ENCODE results near the gene SPN.
"Not testable (repeated sequence)": the region's sequence is repeated elsewhere in the genome, so short reads cannot be mapped to it uniquely, and the experiment has no call there.

The SPN gene

DNA sequence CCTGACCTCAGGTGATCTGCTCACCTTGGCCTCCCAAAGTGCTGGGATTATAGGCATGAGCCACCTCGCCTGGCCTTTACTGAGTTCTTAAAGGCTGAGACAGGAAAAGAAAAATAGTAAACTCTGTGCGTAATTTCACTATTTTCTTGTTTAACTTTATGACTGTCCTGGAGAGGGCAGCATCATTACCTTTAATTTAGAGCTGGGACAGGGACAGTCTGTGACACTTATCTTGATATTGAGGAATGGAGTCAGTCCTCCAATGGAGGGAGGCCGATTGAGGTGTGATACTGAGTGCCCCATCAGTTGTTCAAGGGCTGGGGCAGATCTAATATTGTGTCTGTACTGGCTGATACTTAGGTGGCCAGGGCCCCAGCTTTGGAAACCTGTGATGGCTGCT is 21.5 kb upstream of the SPN start:
- peaks cover 31% of the 10 kb centered on the region for H3K4me1 Mint-ChIP-seq
- H3K9me3 Mint-ChIP-seq, result no peaks in the 10 kb centered on the region
- H3K4me3 Mint-ChIP-seq, result no peak overlapping the region
- no peaks in the 10 kb centered on the region for H3K27me3 Mint-ChIP-seq
- peaks cover 3% of the 10 kb centered on the region for H3K36me3 Mint-ChIP-seq
- H3K27ac Mint-ChIP-seq, result no peak overlapping the region

DNA sequence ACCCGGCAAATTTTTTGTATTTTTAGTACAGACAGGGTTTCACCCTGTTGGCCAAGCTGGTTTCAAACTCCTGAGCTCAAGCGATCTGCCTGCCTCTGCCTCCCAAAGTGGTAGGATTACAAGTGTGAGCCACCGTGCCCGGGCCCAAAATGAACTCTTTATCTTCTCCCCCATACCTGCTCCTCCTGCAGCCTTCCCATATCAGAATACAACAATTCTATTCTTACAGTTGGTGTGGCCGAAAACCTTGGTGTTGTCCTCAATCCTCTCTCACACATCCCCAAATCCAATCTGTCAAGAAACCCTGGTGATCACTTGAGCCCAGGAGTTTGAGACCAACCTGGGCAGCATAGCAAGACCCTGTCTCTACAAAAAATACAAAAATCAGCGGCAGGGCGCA is 19.5 kb upstream of the SPN start:
- no peak overlapping the region for H3K4me3 Mint-ChIP-seq
- no peaks in the 10 kb centered on the region for H3K9me3 Mint-ChIP-seq
- H3K4me1 Mint-ChIP-seq, result peaks cover 31% of the 10 kb centered on the region
- H3K27me3 Mint-ChIP-seq, result no peaks in the 10 kb centered on the region
- H3K27ac Mint-ChIP-seq, result no peak overlapping the region
- peaks cover 3% of the 10 kb centered on the region for H3K36me3 Mint-ChIP-seq

DNA sequence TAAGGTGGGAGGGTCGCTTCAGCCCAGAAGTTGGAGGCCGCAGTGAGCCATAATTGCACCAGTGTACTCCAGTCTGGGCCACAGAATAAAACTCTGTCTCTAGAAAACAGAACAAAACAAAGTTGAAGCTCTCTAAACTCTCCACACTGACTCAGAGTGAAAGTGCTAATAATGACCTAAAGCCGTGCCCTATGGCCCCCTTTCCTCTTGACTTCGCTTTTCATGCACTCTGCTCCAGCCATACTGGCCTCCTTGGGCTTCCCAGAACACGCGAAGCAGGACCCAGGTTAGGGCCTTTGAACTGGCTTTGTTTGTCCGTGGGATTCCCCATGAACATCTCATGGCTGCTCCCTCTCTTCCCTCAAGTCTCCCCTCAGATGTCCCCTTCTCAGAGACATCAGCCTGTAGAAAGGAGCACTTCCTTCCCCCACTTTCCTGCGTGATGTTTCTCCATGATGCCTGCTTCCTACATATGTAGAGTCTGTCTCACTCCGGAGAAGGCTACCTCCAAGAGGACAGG is 18.6 kb upstream of the SPN start:
- no peaks in the 10 kb centered on the region for H3K27me3 Mint-ChIP-seq

DNA sequence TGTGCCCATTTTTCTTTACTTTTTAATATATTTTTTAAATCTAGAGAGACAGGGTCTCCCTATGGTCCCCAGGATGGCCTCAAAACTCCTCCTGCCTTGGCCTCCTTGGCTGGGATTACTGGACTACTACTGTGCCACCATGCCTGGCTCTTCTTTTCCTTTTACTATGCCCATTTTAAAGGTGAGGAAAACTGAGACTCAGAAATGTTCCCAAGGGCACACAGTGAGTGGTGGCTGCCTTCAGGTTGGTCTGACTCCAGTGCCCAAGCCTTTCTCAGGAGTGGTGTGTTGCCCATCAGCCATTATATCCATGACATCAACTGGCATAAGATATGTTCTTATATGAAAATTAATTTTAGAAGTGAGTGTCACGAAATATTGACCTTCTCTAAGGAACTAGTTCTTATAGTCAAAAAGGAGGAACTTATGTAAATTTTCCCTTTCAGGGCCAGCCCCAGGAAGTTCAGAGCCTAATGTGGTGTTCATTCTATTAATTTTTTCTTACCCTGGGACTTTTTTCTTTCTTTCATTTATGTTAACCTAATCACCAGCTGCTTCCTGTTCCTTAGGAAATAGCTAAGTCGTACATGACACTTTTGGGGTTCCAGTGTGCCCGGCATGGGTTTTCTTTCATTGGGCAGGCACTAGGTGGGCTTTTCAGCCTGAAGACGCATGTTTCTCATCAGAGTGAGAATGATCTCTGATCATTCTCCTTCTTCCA is 17.9 kb upstream of the SPN start:
- no peak overlapping the region for H3K4me3 Mint-ChIP-seq

More for the DNA sequence above, 18.6 kb upstream of the SPN start:
- peaks cover 31% of the 10 kb centered on the region for H3K4me1 Mint-ChIP-seq
- H3K36me3 Mint-ChIP-seq, result peaks cover 3% of the 10 kb centered on the region
- H3K27ac Mint-ChIP-seq, result no peak overlapping the region
- H3K4me3 Mint-ChIP-seq, result no peak overlapping the region
- H3K9me3 Mint-ChIP-seq, result no peaks in the 10 kb centered on the region

DNA sequence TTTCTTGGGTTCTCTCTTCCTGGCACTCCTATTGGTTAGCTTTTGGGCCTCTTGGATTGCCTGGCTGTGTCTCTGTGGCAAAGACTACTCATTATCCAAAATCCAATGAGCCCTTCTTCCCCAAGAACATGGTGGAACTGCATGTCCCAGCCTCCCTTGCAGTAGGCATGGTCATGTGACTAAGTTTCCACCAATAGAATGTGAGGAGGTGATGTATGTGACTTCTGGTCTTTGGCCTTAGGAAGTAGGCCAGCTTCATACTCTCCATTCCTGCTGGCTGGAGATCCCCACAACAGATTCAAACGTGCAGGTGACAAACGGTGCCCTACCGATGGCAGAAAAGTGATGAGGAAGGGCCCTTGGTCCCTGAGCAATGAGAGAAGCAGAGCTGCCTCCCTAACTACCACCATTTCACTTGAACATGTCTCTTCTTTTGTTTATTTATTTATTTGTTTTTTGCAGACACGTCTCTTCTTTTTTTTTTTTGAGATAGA is 17.3 kb upstream of the SPN start:
- H3K27ac Mint-ChIP-seq, result no peak overlapping the region
- no peak overlapping the region for H3K4me3 Mint-ChIP-seq
- H3K27me3 Mint-ChIP-seq, result no peaks in the 10 kb centered on the region
- H3K9me3 Mint-ChIP-seq, result no peaks in the 10 kb centered on the region
- peaks cover 3% of the 10 kb centered on the region for H3K36me3 Mint-ChIP-seq
- peaks cover 31% of the 10 kb centered on the region for H3K4me1 Mint-ChIP-seq

More for the DNA sequence above, 17.9 kb upstream of the SPN start:
- Mint-ChIP-seq H3K27ac (peak overlapping the region; percentile 14), H3K27me3 (no peaks in the 10 kb centered on the region), H3K36me3 (peaks cover 3% of the 10 kb centered on the region), H3K4me1 (peaks cover 37% of the 10 kb centered on the region), H3K9me3 (no peaks in the 10 kb centered on the region)

DNA sequence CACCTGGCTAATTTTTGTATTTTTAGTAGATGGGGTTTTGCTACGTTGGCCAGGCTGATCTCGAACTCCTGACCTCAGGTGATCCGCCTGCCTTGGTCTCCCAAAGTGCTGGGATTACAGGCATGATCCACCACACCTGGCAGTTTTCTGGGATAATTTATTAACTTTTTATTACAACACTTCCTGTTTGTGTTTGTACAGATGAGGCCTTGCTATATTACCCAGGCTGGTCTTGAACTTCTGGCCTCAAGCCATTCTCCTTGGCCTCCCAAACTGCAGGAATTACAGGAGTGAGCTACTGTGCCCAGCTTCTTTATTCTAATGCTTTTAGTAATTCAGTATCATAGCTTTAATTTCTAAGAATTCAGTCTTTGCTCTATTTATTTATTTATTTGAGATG is 16.1 kb upstream of the SPN start:
- Mint-ChIP-seq H3K4me1 (peaks cover 19% of the 10 kb centered on the region), H3K27me3 (no peaks in the 10 kb centered on the region), H3K9me3 (no peaks in the 10 kb centered on the region), H3K4me3 (no peak overlapping the region), H3K36me3 (peaks cover 3% of the 10 kb centered on the region), H3K27ac (no peak overlapping the region)

DNA sequence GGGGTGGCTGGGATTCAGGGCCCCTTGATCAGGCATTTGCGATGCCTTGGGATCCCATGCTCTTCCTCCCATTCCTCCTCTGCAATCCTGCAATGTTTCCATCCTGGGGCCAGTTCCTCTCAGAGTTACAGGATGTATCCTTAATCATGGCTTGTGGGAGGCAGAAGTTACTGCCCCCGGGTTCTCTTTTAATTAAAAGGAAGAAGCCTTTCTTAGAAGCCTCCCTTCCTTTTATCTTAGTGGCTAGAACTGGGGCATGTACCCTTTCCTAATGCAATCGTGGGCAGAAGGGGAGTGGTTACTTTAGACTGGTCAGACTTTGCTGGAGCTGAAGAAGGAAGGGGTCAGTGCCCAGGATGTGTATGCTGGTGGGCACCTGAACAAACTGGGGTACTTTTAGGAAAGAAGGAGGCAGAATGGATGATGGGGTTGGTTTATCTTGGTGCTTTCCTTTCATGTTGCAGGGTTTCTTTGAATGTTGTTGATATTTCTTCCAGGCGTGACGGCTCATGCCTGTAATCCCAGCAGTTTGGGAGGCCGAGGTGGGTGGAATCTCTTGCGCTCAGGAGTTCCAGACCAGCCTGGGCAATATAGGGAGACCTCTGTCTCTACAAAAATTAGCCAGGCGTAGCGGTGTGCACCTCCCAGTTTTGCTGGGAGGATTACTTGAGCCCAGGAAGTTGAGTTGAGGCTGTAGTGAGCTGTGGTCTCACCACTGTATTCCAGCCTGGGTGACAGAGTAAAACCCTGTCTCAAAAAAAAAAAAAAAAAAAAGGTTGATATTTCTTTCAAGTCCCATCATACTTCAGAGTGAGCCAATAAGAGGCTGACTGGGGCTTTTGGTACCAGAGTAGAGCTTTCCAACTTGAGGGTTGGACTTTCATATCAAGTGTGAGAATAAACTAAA is 13.2 kb upstream of the SPN start:
- Mint-ChIP-seq H3K4me3 (no peak overlapping the region), H3K27ac (no peak overlapping the region), H3K4me1 (peaks cover 19% of the 10 kb centered on the region), H3K36me3 (peaks cover 3% of the 10 kb centered on the region), H3K27me3 (no peaks in the 10 kb centered on the region), H3K9me3 (no peaks in the 10 kb centered on the region)

DNA sequence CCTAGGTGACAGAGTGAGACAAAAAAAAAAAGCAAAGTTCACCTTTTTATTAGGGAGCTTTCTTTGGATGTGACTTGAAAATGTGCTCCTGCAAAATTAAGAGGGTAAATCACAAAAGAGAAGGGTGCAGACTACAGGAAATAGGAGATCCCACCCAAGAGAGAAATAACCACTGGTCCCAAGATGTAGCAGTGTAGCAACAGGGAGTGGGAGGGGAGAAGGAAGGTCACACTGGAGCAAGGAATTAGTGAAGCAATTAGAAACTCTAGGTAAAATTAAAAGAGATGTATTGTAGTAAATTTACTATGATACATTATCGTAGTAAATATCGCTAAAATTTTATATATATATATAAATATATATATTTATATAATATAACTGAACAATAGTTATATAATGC is 12.3 kb upstream of the SPN start:
- peaks cover 13% of the 10 kb centered on the region for H3K4me1 Mint-ChIP-seq
- no peak overlapping the region for H3K4me3 Mint-ChIP-seq
- H3K27ac Mint-ChIP-seq, result no peak overlapping the region
- no peaks in the 10 kb centered on the region for H3K27me3 Mint-ChIP-seq
- H3K9me3 Mint-ChIP-seq, result no peaks in the 10 kb centered on the region
- peaks cover under 1% of the 10 kb centered on the region for H3K36me3 Mint-ChIP-seq

DNA sequence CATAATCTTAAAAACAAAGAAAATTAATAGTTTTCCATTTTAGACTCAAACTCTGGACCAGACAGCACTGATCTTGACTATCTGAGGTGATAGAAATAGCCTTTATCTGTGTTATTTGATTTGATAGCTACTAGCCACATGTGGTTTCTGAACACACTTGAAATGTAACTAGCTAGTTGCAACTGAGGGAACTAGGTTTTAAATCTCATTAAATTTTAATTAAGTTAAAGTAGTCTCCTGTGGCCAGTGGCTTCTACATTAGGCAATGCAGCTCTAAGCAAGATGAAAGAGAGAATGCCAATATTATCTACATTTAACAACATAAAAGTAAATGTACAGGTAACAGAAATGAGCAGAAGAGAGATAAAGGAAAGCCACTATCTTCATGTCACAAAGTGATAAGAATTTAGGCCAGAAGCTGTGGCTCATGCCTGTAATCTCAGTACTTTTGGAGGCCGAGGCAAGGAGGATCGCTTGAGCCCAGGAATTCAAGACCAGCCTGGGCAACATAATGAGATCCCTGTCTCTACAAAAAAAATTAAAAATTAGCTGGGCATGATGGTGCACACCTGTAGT is 11.2 kb upstream of the SPN start:
- H3K36me3 Mint-ChIP-seq, result no peaks in the 10 kb centered on the region

DNA sequence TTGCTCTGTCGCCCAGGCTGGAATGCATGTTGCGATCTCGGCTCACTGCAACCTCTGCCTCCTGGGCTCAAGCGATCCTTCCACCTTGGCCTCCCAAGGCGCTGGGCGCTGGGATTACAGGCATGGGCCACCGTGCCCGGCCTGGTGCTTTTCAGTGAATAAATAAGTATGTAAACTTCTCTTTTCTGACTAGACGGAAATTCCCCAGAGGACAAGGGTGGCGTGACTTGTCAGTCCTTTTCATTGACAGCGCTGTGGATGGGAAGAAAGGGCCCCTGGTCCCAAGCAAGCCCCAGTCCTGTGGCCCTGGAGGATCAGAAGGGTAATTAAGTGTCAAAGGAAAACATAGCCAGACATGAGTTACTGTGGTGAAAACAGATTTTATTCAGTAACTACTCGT is 9.6 kb upstream of the SPN start:
- Mint-ChIP-seq H3K27me3 (no peaks in the 10 kb centered on the region), H3K9me3 (no peaks in the 10 kb centered on the region), H3K4me3 (no peak overlapping the region), H3K36me3 (no peaks in the 10 kb centered on the region), H3K27ac (no peak overlapping the region), H3K4me1 (peaks cover 14% of the 10 kb centered on the region)

More for the DNA sequence above, 11.2 kb upstream of the SPN start:
- Mint-ChIP-seq H3K27ac (no peak overlapping the region), H3K27me3 (no peaks in the 10 kb centered on the region), H3K4me1 (peaks cover 14% of the 10 kb centered on the region), H3K4me3 (no peak overlapping the region), H3K9me3 (no peaks in the 10 kb centered on the region)

DNA sequence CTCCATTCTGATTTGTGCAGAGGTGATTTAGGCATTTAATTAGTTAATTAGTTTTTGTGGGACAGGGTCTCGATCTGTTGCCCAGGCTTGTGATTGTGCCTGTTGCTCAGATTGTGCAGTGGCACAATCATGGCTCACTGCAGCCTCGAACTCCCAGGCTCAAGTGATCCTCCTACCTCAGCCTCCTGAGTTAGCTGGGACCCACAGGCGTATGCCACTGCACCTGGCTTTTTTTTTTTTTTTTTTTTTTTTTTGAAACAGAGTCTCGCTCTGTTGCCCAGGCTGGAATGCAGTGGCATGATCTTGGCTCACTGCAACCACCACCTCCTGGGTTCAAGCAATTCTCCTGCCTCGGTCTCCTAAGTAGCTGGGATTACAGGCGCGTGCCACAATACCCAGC is 9.2 kb upstream of the SPN start:
- H3K9me3 Mint-ChIP-seq, H3K4me3 Mint-ChIP-seq, H3K27ac Mint-ChIP-seq, H3K27me3 Mint-ChIP-seq, H3K36me3 Mint-ChIP-seq: not testable (repeated sequence)
- H3K4me1 Mint-ChIP-seq, result peaks cover 17% of the 10 kb centered on the region

DNA sequence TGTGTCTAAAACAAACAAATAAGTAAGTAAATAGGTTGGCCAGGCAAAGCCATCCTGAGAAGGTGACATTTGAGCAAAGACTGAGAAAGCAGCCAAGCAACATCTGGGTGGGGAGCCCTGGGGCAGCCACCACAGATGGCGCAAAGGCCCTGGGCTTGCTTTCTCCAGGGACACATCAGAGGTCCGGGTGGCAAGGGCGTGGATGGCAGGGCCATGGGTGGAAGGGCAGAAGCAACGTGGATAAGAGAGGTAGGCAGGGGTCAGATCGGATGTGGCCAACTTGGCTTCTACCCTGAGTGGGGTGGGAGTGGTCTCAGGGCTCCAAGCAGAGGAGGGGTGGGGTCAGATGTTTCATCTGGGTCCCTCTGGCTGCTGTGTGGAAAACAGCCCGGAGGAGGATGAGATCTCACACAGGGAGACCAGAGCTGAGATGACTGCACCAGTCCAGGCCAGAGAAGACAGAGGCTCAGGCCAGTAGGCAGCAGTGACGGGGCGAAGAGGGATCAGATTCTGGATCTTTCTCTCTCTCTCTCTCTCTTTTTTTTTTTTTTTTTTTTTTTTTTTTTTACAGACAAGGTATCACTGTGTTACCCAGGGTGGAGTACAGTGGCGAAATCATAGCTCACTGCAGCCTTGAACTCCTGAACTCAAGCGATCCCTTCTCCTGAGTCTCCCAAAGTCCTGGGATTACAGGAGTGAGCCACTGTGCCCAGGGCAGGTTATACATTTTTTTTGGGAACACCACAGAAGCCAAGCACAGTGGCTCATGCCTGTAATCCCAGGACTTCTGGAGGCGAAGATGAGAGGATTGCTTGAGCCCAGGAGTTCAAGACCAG is 6.1 kb upstream of the SPN start:
- Mint-ChIP-seq H3K4me1 (peaks cover 37% of the 10 kb centered on the region), H3K27me3 (no peaks in the 10 kb centered on the region), H3K9me3 (no peaks in the 10 kb centered on the region), H3K27ac (peak overlapping the region; percentile 68), H3K36me3 (no peaks in the 10 kb centered on the region), H3K4me3 (no peak overlapping the region)

DNA sequence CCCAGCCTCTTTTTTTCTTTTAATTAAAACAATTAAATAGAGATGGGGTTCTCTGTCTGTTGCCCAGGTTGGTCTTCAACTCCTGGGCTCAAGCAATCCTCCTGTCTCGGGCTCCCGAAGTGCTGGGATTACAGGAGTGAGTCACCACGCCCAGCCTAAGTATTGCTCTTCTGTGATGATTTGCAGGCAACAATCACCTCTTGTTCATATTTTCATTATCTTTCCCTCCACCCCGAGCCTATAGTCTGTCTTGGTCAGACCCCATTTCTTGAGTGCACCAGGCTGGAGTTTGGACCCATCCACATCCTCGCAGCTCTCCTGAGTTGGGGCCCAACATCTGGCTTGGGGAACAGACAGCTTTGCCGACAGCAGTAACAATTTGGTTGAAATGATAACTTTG is 4.3 kb upstream of the SPN start:
- Mint-ChIP-seq H3K4me1 (peaks cover 55% of the 10 kb centered on the region), H3K27me3 (no peaks in the 10 kb centered on the region), H3K27ac (peak overlapping the region; percentile 24), H3K36me3 (peaks cover 1% of the 10 kb centered on the region), H3K9me3 (no peaks in the 10 kb centered on the region), H3K4me3 (no peak overlapping the region)

DNA sequence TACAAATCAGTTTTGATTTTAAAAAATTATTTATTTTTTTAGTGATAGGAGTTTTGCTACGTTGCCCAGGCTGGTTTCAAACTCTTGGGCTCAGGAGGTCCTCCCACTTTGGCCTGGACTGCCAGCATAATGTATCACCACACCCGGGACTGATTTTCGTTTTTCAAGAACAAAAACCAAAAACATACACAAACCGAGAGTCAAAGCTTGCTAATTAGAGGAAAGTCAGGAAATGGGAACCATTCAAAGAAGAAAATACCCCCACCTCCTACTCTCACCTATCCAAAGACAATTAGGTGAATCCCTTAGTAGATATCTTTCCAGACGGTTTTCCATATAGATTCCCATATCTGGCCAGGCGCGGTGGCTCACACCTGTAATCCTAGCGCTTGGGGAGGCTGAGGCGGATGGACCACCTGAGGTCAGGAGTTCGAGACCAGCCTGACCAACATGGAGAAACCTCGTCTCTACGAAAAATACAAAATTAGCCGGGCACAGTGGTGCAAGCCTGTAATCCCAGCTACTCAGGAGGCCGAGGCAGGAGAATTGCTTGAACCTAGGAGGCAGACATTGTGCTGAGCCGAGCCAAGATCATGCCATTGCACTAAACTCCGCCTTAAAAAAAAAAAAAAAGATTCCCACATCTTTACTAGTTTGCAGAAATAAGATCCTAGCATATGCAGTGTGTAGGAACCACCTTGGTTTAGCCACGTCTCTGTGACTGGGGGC is 883 bp upstream of the SPN start:
- Mint-ChIP-seq H3K36me3 (peaks cover 1% of the 10 kb centered on the region), H3K27me3 (no peaks in the 10 kb centered on the region), H3K4me1 (peaks cover 79% of the 10 kb centered on the region), H3K9me3 (no peaks in the 10 kb centered on the region), H3K27ac (peak overlapping the region; percentile 89), H3K4me3 (peak overlapping the region; percentile 96)

DNA sequence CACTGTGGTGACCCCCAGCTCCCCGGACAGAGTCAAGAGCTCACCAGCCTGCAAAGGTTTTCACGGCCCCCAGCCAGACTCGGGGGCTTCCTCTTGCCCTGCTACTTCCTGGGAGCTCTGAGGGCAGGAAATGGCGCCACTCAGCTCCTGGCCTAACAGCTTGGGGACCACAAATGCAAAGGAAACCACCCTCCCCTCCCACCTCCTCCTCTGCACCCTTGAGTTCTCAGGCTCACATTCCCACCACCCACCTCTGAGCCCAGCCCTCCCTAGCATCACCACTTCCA is 375 bp upstream of the SPN start:
- H3K27ac Mint-ChIP-seq, result peak overlapping the region; percentile 89
- no peaks in the 10 kb centered on the region for H3K9me3 Mint-ChIP-seq
- H3K4me1 Mint-ChIP-seq, result peaks cover 82% of the 10 kb centered on the region
- peaks cover 1% of the 10 kb centered on the region for H3K36me3 Mint-ChIP-seq
- no peaks in the 10 kb centered on the region for H3K27me3 Mint-ChIP-seq
- H3K4me3 Mint-ChIP-seq, result peak overlapping the region; percentile 96

Data from activated naive CD4-positive, alpha-beta T cell treated with anti-CD3 and anti-CD28 coated beads, Interleukin-2, amount 50 U/mL, for 24 hours (primary cell).